ENCODE results near the gene RNF208. TPM values are rescaled to one million over a fixed set of nuclear protein-coding genes. Genes with fewer than 3 reads are reported as not detected.

Gene RNF208
- total and polyA plus RNA-seq, 10 of the 15 experiments (the other 5 are each of a cell fraction or from before 2014, with no cell fraction given) = 0.06 to 10.7 (median 0.77) TPM

DNA sequence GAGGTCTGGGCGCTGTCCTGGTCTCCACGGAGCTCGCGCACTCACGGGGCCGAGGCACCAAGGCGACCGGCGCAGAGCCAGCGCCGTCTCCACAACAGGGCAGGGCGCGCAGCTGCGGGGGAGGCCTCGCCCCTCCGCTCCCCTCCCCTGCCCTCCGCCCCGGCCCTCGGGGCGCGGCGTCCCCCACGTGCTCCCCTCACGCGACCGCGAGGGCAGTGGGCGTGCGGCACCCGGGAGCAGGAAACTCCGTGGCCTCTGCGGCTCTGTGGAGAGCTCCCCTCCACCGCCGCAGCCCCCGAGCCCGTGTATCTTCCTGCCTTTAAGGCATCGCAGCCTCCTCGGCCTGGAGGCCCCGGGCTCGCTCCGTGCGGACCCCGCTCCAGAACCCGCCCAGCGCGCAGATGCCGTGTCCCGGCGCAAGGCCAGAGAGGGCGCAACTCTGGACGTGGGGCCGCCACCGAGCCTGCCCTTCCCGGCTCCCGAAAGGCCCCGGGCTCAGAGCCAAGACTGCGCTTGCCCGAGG is 18.3 kb upstream of the RNF208 start (continued):
- no peak for TF ChIP-seq ZBTB4 (CRISPR knock-in tag; IDR thresholded peaks at IDR 0.05)
- TF ChIP-seq MEF2B (IDR thresholded peaks at IDR 0.05; ENCODE audit: partially characterized antibody, poor library complexity, severe bottlenecking) = peak; percentile 69
- TF ChIP-seq SMARCA5 (IDR thresholded peaks at IDR 0.05) = peak; percentile 93; the same call in 1 of the 2 replicates
- 0 out of 2 replicates have a peak, but pooled peaks have one; percentile 34 for TF ChIP-seq RAD51 (IDR thresholded peaks at IDR 0.05)
- peak; percentile 91 for TF ChIP-seq NR2F1 (conservative IDR thresholded peaks at IDR 0.05)
- peak; percentile 62; the same call in 1 of the 2 replicates for TF ChIP-seq SIN3A (IDR thresholded peaks at IDR 0.05; ENCODE audit: low read depth, low read length)
- TF ChIP-seq RB1 (IDR thresholded peaks at IDR 0.05; ENCODE audit: borderline replicate concordance) = peak; percentile 81; the same call in 1 of the 2 replicates
- TF ChIP-seq HDAC6 (IDR thresholded peaks at IDR 0.05; ENCODE audit: unreplicated experiment) = peak; percentile 72
- TF ChIP-seq IKZF1 (conservative IDR thresholded peaks at IDR 0.05) = peak; percentile 94
- TF ChIP-seq LARP7 (IDR thresholded peaks at IDR 0.05) = peak; percentile 100
- no peak for TF ChIP-seq SREBF1 (IDR thresholded peaks at IDR 0.05; ENCODE audit: low read length)
- TF ChIP-seq SP1 (IDR thresholded peaks at IDR 0.05; ENCODE audit: low read depth, low read length) = no peak
- no peak for TF ChIP-seq ZNF384 (IDR thresholded peaks at IDR 0.05; ENCODE audit: borderline replicate concordance, low read depth, low read length)
- 0 out of 2 replicates have a peak, but pooled peaks have one; percentile 11 for TF ChIP-seq YY1 (IDR thresholded peaks at IDR 0.05; ENCODE audit: low read depth, low read length)
- TF ChIP-seq ATF3 (IDR thresholded peaks at IDR 0.05; ENCODE audit: borderline replicate concordance, extremely low read depth, low read depth, low read length) = 0 out of 2 replicates have a peak, but pooled peaks have one; percentile 38
- peak; percentile 34; the same call in 1 of the 2 replicates for TF ChIP-seq EED (IDR thresholded peaks at IDR 0.05; ENCODE audit: low read depth)
- TF ChIP-seq, protein P1, sequence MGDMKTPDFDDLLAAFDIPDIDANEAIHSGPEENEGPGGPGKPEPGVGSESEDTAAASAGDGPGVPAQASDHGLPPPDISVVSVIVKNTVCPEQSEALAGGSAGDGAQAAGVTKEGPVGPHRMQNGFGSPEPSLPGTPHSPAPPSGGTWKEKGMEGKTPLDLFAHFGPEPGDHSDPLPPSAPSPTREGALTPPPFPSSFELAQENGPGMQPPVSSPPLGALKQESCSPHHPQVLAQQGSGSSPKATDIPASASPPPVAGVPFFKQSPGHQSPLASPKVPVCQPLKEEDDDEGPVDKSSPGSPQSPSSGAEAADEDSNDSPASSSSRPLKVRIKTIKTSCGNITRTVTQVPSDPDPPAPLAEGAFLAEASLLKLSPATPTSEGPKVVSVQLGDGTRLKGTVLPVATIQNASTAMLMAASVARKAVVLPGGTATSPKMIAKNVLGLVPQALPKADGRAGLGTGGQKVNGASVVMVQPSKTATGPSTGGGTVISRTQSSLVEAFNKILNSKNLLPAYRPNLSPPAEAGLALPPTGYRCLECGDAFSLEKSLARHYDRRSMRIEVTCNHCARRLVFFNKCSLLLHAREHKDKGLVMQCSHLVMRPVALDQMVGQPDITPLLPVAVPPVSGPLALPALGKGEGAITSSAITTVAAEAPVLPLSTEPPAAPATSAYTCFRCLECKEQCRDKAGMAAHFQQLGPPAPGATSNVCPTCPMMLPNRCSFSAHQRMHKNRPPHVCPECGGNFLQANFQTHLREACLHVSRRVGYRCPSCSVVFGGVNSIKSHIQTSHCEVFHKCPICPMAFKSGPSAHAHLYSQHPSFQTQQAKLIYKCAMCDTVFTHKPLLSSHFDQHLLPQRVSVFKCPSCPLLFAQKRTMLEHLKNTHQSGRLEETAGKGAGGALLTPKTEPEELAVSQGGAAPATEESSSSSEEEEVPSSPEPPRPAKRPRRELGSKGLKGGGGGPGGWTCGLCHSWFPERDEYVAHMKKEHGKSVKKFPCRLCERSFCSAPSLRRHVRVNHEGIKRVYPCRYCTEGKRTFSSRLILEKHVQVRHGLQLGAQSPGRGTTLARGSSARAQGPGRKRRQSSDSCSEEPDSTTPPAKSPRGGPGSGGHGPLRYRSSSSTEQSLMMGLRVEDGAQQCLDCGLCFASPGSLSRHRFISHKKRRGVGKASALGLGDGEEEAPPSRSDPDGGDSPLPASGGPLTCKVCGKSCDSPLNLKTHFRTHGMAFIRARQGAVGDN (IDR thresholded peaks at IDR 0.05) = peak; percentile 82
- TF ChIP-seq SMAD1 (IDR thresholded peaks at IDR 0.05; ENCODE audit: low read depth, partially characterized antibody) = peak; percentile 49
- 0 out of 4 replicates have a peak, but pooled peaks of 1 of the 2 experiments have one; percentile 8 for TF ChIP-seq SRF (IDR thresholded peaks at IDR 0.05; ENCODE audit: low read depth in 2 of 2, low read length in 2 of 2)
- TF ChIP-seq CBX5 (IDR thresholded peaks at IDR 0.05; ENCODE audit: low read depth) = no peak
- TF ChIP-seq, protein P2, sequence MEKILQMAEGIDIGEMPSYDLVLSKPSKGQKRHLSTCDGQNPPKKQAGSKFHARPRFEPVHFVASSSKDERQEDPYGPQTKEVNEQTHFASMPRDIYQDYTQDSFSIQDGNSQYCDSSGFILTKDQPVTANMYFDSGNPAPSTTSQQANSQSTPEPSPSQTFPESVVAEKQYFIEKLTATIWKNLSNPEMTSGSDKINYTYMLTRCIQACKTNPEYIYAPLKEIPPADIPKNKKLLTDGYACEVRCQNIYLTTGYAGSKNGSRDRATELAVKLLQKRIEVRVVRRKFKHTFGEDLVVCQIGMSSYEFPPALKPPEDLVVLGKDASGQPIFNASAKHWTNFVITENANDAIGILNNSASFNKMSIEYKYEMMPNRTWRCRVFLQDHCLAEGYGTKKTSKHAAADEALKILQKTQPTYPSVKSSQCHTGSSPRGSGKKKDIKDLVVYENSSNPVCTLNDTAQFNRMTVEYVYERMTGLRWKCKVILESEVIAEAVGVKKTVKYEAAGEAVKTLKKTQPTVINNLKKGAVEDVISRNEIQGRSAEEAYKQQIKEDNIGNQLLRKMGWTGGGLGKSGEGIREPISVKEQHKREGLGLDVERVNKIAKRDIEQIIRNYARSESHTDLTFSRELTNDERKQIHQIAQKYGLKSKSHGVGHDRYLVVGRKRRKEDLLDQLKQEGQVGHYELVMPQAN (conservative IDR thresholded peaks at IDR 0.05) = peak; percentile 95
- TF ChIP-seq ZNF217 (IDR thresholded peaks at IDR 0.05) = peak; percentile 75
